ENCODE results near the gene BRD7. TPM values are rescaled to one million over a fixed set of nuclear protein-coding genes. Genes with fewer than 3 reads are reported as not detected.

The BRD7 gene
- total and polyA plus RNA-seq, 2 of the 13 experiments (the other 11 are each of a cell fraction or from before 2014, with no cell fraction given), result 82.3 to 149 TPM

GRCh38 chr16:50291719-50292565 is 76.8 kb downstream of the BRD7 start (continued):
- TF ChIP-seq SNAPC4 (CRISPR knock-in tag; IDR thresholded peaks at IDR 0.05) (no peak), CREB3 (CRISPR knock-in tag; IDR thresholded peaks at IDR 0.05) (no peak), ZNF776 (CRISPR knock-in tag; IDR thresholded peaks at IDR 0.05) (peak; percentile 59; the same call in 1 of the 2 replicates), JUNB (CRISPR knock-in tag; IDR thresholded peaks at IDR 0.05; ENCODE audit: borderline replicate concordance) (no peak), ARNT2 (CRISPR knock-in tag; IDR thresholded peaks at IDR 0.05; ENCODE audit: low read depth) (no peak), ZFP36 (IDR thresholded peaks at IDR 0.05; ENCODE audit: borderline replicate concordance, low read depth, low read length, partially characterized antibody) (no peak), MAFF (IDR thresholded peaks at IDR 0.05; ENCODE audit: low read depth, low read length) (no peak)
- TF ChIP-seq, protein P1, sequence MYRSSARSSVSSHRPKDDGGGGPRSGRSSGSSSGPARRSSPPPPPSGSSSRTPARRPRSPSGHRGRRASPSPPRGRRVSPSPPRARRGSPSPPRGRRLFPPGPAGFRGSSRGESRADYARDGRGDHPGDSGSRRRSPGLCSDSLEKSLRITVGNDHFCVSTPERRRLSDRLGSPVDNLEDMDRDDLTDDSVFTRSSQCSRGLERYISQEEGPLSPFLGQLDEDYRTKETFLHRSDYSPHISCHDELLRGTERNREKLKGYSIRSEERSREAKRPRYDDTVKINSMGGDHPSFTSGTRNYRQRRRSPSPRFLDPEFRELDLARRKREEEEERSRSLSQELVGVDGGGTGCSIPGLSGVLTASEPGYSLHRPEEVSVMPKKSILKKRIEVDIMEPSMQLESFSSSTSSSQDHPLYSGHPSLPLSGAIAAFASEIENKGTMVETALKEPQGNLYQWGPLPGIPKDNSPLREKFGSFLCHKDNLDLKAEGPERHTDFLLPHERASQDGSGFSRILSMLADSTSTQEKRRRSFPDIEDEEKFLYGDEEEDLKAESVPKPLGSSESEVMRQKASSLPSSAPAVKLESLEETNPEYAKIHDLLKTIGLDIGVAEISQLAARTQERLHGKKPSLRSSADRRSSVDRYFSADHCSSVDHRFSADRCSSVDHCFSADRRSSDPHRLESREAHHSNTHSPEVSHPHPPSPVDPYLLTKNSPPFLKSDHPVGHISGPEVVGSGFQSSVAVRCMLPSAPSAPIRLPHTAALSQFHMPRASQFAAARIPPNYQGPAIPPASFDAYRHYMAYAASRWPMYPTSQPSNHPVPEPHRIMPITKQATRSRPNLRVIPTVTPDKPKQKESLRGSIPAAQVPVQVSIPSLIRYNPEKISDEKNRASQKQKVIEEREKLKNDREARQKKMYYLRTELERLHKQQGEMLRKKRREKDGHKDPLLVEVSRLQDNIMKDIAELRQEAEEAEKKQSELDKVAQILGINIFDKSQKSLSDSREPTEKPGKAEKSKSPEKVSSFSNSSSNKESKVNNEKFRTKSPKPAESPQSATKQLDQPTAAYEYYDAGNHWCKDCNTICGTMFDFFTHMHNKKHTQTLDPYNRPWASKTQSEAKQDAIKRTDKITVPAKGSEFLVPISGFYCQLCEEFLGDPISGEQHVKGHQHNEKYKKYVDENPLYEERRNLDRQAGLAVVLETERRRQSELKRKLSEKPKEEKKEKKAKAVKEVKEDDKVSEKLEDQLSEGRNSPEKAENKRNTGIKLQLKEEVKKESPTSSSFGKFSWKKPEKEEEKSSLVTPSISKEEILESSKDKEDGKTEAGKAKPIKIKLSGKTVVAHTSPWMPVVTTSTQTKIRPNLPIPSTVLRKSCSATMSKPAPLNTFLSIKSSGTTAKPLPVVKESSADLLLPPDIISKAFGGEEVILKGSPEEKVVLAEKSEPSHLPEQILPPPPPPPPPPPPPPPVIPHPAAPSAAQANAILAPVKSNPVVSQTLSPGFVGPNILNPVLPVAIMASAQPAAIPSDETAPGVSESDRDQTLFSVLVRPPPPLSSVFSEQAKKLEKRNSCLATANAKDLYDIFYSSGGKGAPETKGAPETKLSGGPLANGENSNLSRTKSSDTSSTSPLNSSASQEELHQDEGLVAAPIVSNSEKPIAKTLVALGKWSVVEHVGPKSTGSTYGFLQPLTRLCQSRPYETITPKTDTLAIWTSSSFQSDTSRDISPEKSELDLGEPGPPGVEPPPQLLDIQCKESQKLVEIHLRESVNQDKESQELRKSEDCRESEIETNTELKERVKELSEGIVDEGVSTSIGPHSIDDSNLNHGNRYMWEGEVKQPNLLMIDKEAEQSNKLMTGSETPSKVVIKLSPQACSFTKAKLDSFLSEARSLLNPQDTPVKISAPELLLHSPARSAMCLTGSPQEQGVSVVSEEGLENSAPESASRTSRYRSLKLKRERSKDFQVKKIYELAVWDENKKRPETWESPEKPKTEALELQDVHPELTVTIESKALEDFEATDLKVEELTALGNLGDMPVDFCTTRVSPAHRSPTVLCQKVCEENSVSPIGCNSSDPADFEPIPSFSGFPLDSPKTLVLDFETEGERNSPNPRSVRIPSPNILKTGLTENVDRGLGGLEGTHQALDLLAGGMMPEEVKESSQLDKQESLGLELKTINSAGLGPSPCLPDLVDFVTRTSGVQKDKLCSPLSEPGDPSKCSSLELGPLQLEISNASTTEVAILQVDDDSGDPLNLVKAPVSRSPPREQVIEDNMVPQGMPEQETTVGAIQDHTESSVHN (CRISPR knock-in tag; IDR thresholded peaks at IDR 0.05), result no peak

All from HepG2 (cell line).